ENCODE results near the gene CLEC16A. TPM values are rescaled to one million over a fixed set of nuclear protein-coding genes. Genes with fewer than 3 reads are reported as not detected.

The CLEC16A gene
- total and polyA plus RNA-seq, 8 donors = 17.6 to 38.6 (median 21.6) TPM

DNA sequence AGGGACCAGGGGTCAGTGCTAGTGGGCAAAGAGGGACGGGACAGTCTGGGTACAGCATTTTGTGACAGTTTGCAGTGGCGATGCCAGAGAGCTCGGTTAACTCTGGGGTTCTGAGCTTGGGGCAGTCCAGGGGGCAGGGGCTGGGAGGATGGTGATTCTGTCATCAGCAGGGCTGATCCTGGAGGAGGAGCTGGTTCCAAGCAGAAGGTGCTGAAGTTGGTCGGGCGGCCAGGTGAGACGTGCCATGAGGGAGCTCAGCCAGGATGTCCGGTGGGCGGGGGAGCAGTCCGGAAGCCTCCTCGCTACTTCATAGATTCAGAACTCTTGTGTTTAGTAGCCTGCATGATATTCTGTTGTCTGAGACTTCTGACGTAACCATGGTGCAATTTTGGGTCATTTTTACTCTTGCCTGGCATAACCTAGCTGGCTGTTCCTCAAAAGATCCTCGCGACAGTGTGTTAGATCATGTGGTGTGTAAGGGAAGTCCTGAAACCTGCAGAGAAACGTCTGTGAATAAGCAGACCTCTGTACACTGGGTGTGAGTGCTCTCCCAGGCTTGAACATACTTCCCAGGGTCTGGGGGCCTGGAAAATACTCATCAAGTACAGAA lies 122.0 kb downstream of the CLEC16A start:
- Histone ChIP-seq H3K36me3 (peaks cover 0 to 80% of the 10 kb centered on the region in 2 donors), H3K27me3 (no peaks in the 10 kb centered on the region), H3K9me3 (no peaks in the 10 kb centered on the region), H3K27ac (no peak overlapping the region), H3K4me3 (no peak overlapping the region), H3K4me1 (no peaks in the 10 kb centered on the region)
- intact Hi-C loops (cut with DNase I) = no loop called here
- ATAC-seq (no peak), DNase-seq (no peak)
- TF ChIP-seq, protein P1, sequence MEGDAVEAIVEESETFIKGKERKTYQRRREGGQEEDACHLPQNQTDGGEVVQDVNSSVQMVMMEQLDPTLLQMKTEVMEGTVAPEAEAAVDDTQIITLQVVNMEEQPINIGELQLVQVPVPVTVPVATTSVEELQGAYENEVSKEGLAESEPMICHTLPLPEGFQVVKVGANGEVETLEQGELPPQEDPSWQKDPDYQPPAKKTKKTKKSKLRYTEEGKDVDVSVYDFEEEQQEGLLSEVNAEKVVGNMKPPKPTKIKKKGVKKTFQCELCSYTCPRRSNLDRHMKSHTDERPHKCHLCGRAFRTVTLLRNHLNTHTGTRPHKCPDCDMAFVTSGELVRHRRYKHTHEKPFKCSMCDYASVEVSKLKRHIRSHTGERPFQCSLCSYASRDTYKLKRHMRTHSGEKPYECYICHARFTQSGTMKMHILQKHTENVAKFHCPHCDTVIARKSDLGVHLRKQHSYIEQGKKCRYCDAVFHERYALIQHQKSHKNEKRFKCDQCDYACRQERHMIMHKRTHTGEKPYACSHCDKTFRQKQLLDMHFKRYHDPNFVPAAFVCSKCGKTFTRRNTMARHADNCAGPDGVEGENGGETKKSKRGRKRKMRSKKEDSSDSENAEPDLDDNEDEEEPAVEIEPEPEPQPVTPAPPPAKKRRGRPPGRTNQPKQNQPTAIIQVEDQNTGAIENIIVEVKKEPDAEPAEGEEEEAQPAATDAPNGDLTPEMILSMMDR (IDR thresholded peaks at IDR 0.05) = no peak

DNA sequence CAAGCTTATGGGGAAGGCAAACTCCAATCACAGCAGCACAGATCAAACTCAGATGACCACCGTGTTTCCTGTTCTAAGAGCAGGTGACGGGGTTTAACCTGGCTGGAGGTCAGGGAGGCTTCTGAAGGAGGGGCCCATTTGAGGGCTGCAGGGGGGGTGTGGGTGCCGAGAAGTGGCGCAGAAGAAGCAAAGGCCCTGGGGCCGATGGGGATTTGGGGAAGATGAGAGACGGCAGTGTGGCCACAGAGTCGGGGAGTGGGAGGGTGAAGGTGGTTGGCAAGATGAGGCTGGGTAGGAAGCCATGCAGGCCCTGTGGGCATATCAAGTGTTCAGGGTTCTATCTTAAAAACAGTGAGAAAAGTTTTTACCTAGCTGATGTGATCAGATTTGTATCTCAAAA lies 122.9 kb downstream of the CLEC16A start:
- peaks cover 0 to 76% of the 10 kb centered on the region in 2 donors for H3K36me3 ChIP-seq
- no peak overlapping the region for H3K4me3 ChIP-seq
- no peaks in the 10 kb centered on the region for H3K27me3 ChIP-seq
- no peaks in the 10 kb centered on the region for H3K4me1 ChIP-seq
- no peak overlapping the region for H3K27ac ChIP-seq
- intact Hi-C loops (cut with DNase I) = no loop called here
- TF ChIP-seq, protein P1 (IDR thresholded peaks at IDR 0.05) = no peak
- H3K9me3 ChIP-seq = no peaks in the 10 kb centered on the region
- DNase-seq (no peak), ATAC-seq (no peak)

GRCh38 chr16:11067697-11068141 lies 123.4 kb downstream of the CLEC16A start:
- Histone ChIP-seq H3K4me1 (no peaks in the 10 kb centered on the region), H3K36me3 (peaks cover 0 to 76% of the 10 kb centered on the region in 2 donors), H3K27me3 (no peaks in the 10 kb centered on the region), H3K4me3 (no peak overlapping the region), H3K9me3 (no peaks in the 10 kb centered on the region), H3K27ac (no peak overlapping the region)
- intact Hi-C loops (cut with DNase I) = no loop called here
- no peak for DNase-seq
- TF ChIP-seq, protein P1 (IDR thresholded peaks at IDR 0.05) = no peak
- no peak for ATAC-seq

DNA sequence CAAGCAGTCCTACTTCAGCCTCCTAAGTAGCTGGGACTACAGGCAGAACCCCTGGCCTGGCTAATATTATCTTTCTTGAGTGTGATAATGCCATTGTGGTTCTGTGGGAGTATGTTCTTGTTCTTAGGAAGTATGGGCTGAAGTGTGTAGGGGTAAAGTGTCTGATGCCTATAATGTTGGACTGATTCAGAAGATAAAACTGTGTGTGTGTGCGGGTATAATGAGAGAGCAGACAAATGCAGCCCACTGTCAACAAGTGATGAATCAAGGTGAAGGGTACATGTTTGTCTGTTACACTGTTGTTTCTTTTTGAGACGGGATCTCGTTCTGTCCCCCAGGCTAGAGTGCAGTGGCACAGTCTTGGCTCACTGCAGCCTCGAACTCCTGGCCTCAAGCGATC lies 127.5 kb downstream of the CLEC16A start:
- Histone ChIP-seq H3K9me3 (no peaks in the 10 kb centered on the region), H3K27ac (no peak overlapping the region), H3K36me3 (peaks cover 0 to 52% of the 10 kb centered on the region in 2 donors), H3K27me3 (no peaks in the 10 kb centered on the region), H3K4me3 (no peak overlapping the region), H3K4me1 (peaks cover 0 to 3% of the 10 kb centered on the region in 2 donors)
- DNase-seq (no peak), ATAC-seq (no peak)
- TF ChIP-seq, protein P1 (IDR thresholded peaks at IDR 0.05) = no peak
- intact Hi-C loops (cut with DNase I) = no loop called here

DNA sequence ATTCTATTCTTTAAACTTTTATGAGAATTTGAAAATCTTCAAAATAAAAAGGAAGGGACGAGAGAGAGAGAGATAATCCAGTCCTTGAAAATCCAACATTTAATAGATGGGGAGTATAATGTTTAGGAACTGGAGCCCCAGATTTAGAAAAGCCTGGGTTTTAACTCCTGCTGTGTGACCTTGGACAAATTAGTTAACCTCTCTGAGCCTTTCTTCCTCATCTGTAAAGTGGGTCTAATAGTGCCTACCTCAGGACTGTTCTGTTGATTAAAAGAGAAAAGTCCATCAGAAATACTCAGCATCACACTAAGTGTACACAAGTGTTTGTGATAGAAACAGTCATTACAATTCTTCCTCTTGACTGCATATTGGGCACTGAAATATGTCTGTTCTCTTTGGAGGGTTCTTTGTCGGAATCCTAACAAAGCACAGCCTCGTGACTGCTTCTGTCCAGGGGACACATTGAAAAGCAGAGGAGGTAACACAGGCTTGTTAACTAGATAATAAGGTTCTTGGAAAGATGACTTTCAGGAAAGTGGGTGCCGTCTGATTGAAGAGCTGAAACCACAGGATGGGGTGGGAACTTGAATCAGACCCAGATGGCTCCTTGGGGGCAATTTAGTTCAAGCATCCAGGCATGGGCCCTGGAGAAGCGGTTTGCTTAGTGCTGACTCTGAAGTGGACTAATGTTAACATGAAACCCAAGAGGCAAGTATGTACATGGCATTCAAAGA lies 128.2 kb downstream of the CLEC16A start:
- DNase-seq (no peak), ATAC-seq (no peak)
- TF ChIP-seq, protein P1 (IDR thresholded peaks at IDR 0.05) = no peak
- Histone ChIP-seq H3K36me3 (peaks cover 0 to 44% of the 10 kb centered on the region in 2 donors), H3K9me3 (no peaks in the 10 kb centered on the region), H3K27me3 (no peaks in the 10 kb centered on the region), H3K4me3 (no peak overlapping the region), H3K27ac (no peak overlapping the region), H3K4me1 (peaks cover 0 to 3% of the 10 kb centered on the region in 2 donors)
- intact Hi-C loops (cut with DNase I) = no loop called here
